ENCODE results near the gene MS4A18.

MS4A18 gene

DNA sequence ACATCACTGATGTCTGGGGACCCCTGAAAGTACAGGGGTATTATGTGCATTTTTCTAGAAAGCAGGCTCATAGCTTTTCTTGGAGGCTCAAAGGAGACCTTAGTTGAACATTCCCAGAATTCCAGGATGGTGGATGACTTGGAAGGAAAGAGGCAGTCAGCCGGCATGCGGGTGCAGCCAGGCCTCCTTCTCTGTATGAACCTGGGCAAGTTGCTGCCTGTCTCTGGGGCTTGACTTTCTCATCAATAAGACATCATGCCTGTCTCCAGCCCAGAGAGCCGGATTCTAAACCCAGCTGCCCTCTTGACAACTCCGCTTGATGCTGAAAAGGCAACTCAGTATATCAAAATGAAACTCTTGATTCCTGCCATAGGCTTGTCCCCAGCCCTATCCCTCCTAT is 44.8 kb downstream of the MS4A18 start:
- DNase-seq, result no peak

DNA sequence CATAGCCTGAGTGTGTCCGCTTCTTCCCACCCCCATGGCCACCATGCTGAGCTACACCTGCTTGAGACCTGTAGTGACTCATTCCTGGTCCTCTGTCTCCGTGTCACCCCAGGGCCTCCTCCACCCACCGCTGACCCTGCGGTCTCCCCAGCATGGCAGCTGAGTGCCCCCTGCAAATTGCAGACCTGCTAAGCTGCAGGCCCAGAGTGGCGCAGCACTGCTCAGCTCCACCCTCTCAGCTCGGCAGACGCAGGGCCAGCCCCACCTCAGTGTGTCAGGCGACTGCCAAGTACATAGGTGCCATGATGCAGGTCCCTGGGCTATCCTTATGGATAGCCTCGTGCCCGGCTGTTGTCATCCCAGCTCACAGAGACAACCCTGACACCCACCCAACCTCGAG is 45.3 kb downstream of the MS4A18 start:
- no peak for DNase-seq

DNA sequence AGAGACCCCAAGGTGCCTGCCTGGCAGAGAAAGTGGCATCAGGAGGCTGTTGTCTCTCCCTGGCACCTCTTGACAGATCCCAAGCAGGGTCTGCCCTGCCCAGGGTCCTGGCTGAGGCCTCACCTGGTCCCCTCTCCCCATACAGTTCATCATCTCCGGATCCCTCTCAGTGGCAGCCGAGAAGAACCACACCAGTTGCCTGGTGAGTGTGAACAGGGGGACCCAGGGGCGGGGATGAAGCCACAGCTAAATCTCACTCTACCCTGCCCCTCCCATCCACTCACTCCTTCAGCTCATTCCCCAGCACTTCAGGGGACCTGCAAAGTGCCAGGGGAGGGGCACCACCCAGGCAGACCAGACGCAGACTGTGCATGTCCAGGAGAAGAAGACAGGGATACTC is 46.6 kb downstream of the MS4A18 start:
- DNase-seq, result no peak

GRCh38 chr11:60771879-60772525 is 47.5 kb downstream of the MS4A18 start:
- DNase-seq, result no peak

DNA sequence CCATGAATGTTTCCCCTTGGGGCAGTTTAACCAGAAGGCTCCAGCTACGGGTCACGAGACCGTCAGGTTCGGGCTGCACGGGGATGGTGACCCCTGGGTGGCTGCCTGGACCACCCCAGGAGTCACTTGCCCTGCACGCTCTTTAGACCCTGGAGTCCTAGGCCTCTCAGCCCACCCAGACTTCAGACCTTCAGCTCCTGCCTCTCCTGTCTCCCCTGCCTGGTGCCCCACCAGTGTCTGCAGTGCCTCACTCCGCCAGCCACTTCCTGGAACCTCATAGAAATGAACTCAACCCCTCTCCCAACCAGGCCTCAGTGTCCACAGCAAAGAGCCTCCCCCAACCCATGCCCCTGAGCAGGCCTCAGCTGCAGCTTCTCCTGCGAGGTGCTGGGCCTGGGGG is 48.1 kb downstream of the MS4A18 start:
- no peak for DNase-seq

- DNase-seq, result no peak
Observed at GRCh38 chr11:60774726-60775125, 50.2 kb downstream of the MS4A18 start.

DNA sequence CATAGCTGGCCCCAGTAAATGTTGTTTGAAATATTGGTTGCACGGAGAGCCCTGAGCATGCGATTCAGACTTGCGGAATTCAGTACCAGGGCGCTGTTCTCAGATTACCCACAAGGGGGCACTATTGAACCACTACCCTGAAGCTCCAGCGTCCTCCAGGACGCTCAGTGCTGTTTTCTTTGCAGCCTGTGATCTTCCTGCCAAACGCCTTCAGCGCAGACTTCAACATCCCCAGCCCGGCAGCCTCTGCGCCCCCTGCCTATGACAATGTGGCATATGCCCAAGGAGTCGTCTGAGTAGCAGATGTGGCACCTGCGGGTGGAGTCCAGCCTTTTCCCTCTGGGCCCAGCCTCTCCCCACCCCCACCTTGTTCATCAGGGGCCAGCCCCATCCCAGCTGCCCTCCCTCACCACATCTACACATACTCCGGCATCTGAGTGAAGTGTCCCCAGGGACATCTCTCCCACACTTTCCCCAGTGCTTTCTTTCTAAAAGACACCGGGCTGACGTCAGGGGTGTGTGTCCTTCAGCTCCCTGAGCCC is 51.0 kb downstream of the MS4A18 start:
- peak; percentile 70 for DNase-seq

DNA sequence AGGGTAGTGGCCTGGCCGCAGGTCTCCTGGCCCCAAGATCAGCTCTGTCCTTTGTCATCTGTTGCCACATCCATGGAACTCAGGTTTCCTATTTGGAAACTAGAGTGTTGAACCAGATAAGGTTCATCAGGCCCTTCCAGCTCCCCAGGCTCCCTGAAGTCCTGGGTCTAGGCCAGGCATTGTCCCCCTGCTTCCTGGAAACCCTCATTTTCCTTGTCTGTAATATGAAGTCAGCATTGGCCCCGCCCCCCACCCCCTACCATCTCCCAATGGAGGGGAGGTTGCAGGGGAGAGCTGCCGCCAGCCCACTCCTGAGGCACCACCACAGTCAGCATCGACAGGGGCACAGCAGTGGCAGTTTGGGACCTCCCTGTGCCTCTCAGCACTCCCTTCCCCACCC is 51.6 kb downstream of the MS4A18 start:
- no peak for DNase-seq

DNA sequence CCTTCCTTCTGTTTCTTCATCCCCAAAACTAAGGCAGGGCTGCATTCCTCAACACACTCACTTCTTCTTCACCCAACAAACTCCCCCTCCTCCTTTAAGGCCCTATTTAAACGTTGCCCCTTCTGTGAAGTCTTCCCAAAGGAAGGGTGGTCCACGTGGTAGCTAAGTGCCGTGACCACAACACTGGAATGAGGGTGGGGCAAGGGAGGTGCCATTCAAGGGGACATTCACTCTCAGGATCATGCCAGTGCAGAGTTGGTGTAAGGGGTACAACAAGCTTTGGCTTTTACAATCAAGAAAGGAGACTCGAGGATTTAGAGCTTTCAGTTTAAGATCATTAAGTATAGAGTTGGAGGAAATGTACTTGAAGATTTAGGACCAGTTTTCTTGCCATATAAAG is 52.6 kb downstream of the MS4A18 start:
- no peak for DNase-seq

- DNase-seq, result no peak
Observed at GRCh38 chr11:60777572-60777971, 53.1 kb downstream of the MS4A18 start.

- no peak for DNase-seq
Observed at GRCh38 chr11:60780065-60780464, 55.5 kb downstream of the MS4A18 start.

DNA sequence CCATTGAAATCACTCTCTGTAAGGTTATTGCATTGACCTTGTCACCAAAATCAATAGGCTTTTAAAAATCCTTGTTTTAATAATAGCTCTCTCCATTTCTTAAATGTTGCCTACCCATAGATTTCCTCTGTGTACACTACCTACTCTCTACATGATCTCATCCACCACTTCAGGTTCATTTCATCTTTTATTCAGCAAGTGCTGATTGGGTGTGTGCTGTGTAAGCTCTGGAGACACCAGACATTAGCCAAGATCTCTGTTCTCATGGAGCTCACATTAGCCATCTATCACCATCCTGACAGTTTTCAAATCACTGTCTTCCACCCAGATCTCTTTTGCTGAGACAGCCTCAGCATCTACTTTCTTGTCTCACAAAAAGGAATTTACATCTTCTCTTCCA is 56.3 kb downstream of the MS4A18 start:
- DNase-seq, result no peak

DNA sequence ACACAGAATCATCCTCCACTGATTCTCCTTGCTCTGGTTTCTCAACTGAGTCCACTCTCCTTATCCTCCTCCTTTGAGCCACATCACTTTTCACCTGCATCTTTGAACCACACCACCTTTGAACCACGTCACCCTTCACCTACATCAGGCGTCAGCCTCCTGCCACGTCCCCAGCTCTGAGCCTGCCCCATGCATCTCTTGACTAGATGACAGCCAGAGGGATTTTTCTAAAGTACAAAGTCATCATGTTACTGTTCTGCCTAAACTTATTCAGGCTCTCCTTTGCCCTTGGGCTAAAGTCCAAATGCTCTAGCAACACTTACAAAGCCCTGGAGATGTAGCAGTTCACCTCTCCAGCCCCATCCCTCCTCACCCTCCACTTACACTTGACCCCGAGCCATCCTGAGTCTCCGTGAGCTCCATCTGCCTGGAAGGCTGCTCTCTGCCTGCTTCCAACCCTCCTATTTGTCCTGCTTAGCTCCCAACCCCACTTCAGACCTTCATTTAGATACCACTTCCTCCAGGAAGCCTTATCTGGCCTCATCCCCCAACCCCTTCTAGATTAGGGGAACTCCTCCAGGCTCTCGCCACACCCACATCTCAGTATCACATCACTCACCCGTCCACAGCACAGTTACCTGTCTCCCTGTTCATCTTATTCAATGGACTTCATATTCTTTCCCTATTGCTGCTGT is 56.9 kb downstream of the MS4A18 start:
- DNase-seq, result no peak

GRCh38 chr11:60781981-60782316 is 57.4 kb downstream of the MS4A18 start:
- DNase-seq, result no peak

DNA sequence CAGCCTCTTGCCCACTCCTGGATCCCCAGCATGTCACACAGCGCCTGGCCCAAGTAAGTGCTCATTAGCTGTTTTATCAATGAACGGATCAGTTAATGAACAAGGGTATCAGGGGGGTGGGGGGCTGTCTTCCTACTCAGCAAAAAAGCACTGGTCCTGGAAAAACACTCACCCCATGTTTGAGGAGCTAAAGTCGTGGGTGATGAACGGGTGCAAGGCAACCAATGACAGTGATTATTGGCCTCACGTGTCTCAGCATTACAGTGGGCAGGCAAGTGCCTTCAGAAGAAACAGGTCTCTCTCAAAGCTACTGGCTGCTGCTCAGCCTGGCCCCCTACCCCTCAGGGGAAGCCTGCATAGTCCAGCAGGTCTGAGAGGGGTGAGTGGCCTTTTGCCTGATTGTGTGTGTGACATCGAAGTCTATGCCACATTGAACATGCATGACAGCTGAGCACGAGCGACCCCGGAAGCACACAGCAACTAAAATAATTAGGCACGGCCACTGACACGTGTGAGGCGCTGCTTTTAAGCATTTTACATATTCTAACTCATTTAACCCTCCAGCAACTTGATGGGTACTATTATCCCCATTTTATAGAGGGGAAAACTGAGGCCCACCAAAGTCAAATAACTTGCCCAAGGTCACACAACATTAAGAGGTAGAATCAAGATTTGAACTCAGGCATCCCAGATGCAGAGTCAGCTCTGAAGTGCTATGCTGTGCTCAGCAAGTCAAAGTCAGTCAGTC is 58.0 kb downstream of the MS4A18 start:
- DNase-seq, result no peak

GRCh38 chr11:60783141-60783484 is 58.6 kb downstream of the MS4A18 start:
- DNase-seq, result no peak

- DNase-seq, result no peak
Observed at GRCh38 chr11:60783911-60784310, 59.4 kb downstream of the MS4A18 start.

DNA sequence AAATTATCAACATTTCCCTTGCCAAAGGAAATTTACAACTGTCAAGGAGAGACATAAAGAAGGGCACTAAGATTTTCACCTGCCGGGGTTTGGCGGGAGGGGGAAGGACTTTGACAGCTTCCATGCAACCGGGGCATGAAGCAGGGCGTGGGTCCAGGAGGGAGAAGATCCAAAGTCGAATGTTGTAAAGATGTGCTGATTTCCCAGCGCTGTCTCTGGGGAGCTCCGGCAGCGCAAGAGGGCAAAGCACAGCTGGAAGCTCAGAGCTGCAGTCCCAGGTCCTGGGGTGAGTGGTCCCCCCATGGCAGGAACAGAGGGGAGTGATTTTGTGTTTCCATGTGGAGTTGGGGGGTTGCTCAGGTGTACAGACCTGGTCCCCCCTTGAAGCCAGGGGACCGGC is 60.6 kb downstream of the MS4A18 start, which contains the start of gene MS4A10:
Gene MS4A10, plus strand, starts transcription at position 198 of the 400 bp plus-strand sequence. CDS start 5,003 bp downstream, outside the sequence.
- no peak for DNase-seq

- no peak for DNase-seq
Observed at GRCh38 chr11:60785806-60786361, 61.4 kb downstream of the MS4A18 start.

GRCh38 chr11:60786811-60787567 is 62.5 kb downstream of the MS4A18 start:
- no peak for DNase-seq

GRCh38 chr11:60788401-60789125 is 64.0 kb downstream of the MS4A18 start:
- no peak for DNase-seq

- DNase-seq, result no peak
Observed at GRCh38 chr11:60790726-60791125, 66.2 kb downstream of the MS4A18 start.
